CD4-positive, alpha-beta T cell treated with Interferon gamma for 1 hour (primary cell): ENCODE measurements around the gene ZC4H2.
"Not testable (repeated sequence)": the region's sequence is repeated elsewhere in the genome, so short reads cannot be mapped to it uniquely, and the experiment has no call there.

Experiments used
- DNase-seq: peaks from one replicate; pipeline ENCODE4 v3.0.0-alpha.2; 2020

Gene ZC4H2, protein sequence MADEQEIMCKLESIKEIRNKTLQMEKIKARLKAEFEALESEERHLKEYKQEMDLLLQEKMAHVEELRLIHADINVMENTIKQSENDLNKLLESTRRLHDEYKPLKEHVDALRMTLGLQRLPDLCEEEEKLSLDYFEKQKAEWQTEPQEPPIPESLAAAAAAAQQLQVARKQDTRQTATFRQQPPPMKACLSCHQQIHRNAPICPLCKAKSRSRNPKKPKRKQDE

DNA sequence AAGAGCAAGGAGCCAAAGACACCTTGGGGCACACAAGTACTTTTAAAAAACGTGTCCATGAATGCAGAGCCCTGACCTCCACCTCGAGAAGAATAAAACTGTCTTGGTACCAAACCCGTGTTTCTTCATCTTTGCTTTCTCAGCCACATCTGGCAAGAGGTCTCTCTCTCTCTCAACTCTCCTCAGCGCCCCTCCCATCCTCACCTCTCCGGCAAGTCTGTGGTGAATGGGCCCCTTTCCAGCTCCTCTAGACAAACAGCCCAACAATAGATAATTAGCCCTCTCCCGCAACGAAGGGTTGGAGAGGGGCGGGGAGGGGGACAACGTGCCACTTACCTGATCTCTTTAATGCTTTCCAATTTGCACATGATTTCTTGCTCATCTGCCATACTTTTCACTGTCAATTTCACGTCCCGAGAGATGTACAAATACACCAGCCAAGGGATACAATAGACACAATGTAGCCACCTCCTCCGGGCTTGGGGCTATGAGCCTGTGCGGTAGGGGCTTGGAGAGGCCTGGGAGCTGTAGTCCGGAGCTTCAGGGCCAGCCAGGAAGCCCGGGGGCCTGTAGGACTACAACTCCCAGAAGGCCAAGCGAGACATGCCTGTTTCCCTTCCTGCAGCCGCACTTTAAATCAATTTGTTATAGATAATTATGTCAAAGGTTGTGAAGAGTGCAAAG, at the start of gene ZC4H2:
Gene ZC4H2 (minus strand): TSS at position 462 of the 684 bp plus-strand sequence. CDS start 73 bp downstream, at position 389.
- DNase-seq = peak; percentile 74

DNA sequence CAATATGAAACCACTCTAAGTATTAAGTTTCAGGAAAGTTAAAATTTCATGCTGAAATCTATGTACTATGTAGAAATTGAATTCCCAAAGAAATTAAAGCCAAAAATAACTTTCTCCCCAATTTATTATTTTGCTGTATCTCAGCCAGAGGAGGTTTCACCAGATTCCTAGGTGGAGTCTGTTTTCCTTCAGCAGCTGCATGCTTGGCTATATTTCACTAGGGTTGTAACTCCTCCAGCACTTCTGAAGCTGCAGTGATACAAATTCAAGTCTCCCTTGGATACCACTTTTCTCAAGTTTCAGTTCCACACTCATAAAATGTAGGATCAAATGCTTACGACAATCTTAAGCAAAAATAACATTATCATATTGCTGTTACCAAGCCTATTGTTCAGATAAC, 41.2 kb upstream of the ZC4H2 start:
- DNase-seq = no peak

DNA sequence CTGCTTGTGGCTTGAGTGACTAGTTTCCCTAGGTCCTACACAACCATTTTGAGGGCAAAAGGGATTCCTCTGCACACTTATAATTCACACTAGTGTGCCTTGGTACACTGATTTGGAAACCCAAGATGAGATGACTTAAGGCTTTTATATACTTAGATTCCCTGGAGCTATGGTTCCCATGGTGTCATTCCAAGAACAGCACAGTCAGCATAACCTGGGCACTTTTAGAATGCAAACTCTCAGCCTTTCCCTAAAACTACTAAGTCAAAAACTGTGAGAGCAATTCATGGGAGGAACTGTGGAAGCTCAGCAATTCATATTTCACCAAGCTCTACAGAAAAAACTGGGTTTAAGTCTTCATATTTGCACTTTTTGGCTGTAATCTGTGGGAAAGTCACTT, 38.0 kb upstream of the ZC4H2 start:
- DNase-seq = no peak

DNA sequence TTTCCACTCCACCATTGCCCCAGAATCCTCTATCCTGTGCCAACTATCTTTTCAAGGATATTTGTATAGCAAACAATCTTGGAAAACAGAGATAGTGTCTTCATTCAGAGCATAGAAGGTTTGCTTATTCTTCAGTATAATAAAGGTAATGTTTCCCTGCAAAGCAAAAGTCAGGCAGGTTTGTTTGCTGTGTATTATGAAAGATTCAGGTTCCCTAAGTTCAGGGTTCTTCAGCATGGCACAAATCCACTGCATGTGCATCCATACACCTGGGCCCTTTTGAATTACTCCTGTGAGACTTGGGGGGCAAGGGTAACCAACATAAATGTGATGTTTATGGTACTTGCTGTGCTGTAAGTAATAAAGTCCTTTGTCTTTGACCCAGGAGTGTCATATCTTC, 33.2 kb upstream of the ZC4H2 start:
- no peak for DNase-seq

DNA sequence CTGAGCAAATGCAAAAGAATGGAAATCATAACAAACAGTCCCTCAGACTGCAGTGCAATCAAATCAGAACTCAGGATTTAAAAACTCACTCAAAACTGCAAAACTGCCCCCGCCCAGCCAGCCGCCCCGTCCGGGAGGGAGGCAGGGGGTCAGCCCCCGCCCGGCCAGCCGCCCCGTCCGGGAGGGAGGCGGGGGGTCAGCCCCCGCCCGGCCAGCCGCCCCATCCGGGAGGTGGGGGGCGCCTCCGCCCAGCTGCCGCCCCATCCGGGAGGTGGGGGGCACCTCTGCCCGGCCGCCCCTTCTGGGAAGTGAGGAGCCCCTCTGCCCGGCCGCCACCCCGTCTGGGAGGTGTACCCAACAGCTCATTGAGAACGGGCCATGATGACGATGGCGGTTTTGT, 26.0 kb upstream of the ZC4H2 start:
- not testable (repeated sequence) for DNase-seq

DNA sequence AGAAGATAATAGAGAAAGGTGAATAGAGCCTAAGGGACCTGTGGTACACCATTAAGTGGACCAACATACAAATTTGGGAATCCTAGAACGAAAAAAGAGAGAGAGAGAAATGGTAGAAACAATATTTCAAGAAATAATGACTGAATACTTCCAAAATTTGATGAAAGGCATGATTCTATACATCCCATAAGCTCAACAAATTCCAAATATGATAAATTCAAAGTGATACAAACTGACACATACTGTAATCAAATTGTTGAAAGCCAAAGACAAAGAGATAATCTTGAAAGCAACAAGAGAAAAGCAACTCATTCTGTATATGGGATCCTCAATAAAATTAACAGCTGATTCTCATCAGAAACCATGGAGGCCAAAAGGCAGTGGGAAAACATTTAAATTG, 20.6 kb upstream of the ZC4H2 start:
- no peak for DNase-seq

DNA sequence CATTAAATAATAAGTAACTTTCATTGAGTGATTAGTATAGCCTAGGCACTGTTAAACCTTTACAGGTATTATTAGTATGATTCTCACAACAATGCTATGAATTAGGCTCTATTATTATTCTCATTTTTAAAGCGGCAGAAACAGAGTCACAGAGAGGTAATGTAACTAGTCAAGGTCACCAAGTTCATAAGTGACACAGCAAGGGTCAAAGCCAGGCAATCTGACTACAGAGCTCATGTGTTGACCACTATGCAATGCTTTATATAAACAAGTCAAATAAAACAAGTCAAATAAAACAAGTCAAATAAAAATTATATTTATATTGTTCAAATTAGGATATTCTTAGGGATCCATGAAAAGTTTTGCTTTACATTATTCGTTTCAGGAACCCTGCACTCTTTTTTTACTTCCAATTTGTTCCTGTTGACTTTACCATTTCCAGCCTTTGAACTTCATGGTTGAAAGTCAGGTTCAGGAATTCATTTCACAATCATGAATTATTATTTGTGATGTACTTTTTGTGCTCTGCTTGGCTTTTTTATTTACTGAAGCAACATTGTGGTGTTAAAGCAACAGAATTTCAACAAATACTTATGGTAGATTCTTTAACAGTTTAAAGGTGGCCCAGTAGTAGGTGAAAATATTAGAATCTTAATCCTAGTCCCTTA, 18.0 kb upstream of the ZC4H2 start:
- DNase-seq = no peak

DNA sequence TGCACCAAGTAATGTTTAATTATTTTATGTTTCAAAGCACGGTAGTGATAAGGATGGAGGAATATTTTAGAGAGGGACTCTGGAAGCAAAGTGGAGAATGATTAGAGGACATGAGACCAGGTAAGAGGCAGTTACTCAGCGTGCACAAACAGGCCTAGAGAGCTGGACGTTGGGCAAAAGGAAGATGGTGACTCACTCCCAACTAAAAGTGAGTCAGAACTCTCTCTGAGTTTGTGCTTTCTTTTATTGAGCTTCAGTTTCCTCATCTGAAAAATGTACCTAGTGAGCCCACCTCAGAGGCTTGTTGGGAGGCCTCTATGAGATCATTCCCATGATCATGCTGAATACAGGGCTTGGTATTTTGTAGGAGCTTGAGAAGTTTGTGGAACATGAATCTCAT, 1.6 kb upstream of the ZC4H2 start:
- no peak for DNase-seq

DNA sequence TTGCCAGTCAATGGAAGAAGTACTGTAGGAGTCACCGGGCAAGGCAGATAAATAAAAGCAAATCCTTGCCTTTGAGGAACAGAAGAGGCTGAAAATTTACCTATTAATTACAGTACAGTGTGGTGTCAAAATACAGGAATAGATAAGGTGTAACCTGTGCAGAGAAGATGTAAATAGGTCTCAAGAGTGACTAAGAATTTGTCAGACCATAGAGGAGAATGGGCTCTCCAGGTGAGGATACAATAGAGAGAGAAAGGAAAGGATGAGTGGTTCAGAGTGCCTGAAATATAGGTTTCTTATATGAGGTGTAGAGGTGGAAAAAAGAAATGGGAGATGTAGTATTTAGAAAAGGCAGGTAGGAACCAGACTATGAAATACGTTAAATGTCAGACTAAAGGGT, 801 bp upstream of the ZC4H2 start:
- no peak for DNase-seq

DNA sequence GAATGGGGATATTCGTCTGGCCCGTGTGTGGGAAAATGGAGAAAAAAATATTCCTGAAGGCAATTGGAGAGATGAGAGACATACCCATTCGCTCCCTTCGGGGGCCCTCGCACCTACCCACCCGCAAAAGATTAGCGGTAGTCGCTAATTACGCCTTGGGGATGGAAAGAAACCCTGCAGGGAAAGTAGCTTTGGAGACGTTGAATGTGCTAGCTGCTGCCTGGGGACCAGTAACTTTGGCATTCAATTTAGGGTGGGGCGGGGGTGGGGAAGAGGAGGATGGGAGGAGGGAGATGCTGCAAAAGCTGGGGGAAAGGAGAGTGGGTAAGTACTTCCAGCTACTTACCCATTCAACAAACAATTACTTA, 407 bp upstream of the ZC4H2 start:
- no peak for DNase-seq

DNA sequence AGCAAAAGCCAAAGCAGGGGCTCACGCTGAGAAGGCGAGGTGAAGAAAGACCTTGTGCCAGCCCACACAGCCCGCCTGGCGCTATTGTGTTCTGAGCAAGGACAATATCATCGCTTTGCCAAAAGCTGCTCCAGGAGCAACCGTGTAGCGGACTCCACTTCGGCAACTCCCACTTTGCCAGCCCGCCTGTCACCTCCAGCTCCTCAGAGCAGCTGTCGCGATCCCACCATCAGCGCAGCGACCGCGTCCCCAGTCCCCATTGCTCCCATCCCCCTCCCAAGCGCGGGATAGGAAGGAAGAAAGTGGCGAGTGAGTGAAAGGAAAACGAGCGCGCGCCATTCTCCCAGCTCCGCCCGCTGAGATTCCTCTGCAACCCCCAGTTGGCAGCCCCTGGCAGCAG, 759 bp downstream of the ZC4H2 start:
- DNase-seq = peak; percentile 2

DNA sequence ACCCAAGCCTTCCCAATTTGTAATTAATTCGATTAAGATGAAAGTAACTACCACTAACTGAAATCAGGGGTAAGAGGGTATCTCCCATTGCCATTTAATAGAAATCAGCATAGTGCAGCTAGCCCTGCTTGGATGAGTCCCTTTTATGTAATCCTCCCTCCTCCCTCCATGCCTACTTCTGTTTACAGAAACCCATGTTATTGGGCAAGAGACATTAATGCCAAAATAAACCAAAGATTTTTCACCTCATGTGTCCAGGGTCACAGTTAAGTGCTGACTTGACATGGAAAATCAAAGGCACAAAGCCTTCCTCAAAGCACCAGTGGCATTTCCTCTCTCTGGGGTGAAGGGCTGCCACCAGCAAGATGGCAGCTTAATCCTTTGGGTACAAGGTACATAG, 50.8 kb downstream of the ZC4H2 start:
- DNase-seq = no peak

DNA sequence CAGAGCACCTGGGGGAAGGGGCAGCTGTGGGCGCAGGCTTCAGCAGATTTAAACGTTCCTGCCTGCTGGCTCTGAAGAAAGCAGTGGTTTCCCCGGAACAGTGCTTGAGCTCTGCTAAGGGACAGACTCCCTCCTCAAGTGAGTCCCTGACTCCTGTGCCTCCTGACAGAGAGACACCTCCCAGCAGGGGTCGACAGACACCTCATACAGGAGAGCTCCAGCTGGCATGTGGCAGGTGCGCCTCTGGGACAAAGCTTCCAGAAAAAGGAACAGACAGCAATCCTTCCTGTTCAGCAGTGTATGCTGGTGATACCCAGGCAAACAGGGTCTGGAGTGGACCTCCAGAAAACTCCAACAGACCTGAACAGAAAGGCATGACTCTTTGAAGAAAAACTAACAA, 68.1 kb downstream of the ZC4H2 start:
- no peak for DNase-seq

DNA sequence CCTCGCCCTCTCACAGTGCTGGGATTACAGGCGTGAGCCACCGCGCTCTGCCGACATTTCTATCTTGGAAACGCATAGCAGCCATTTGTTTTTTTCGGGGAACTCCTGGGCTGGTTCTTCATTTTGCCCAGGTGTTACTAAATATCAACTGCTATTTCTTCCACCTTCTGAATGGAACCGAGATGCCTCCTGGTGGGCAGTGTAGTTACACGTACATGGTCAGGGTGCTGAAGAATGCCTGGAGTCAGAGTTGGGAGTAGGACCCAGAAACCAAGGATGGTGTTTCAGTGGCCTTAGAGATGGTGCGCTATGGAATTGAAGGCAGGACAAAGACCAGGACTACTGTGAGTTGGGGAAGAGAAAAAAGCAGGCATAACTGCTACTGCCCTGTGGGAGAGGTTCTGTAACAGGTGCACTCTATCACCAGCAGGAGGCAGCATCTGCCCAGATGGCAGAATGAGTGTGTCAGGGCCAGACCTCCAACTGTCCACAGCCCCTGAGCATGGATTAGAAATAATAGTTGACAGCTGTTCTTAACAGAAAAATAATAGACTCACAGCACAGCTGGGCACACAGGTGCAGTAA, 81.7 kb downstream of the ZC4H2 start:
- no peak for DNase-seq

DNA sequence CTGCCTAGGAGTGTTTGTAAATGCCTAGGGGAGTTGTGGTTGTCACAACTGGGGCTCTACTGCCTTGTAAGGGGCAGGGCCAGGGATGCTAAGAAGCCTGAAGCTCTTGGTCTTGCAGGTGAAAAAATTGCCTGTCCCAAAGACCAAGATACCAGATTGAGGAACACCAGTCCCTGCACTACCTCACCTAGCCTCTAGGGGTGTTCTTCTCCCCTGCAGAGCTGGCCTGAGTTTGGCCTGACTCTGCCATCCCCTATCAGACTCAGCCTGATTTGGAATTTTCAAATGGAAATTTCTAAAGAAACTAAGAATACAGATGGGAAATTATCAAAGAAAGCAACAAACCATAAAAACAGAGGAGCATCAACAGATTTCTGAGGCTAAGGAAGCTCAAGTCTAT, 90.4 kb downstream of the ZC4H2 start:
- DNase-seq = no peak

DNA sequence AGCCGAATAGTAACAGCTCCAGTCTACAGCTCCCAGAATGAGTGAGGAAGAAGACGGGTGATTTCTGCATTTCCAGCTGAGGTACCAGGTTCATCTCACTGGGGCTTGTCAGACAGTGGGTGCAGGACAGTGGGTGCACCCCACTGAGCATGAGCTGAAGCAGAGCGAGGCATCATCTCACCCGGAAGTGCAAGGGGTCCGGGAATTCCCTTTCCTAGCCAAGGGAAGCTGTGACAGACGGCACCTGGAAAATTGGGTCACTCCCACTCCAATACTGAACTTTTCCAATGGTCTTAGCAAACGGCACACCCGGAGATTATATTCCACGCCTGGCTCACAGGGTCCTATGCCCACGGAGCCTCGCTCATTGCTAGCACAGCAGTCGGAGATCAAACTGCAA, 97.5 kb downstream of the ZC4H2 start:
- not testable (repeated sequence) for DNase-seq

DNA sequence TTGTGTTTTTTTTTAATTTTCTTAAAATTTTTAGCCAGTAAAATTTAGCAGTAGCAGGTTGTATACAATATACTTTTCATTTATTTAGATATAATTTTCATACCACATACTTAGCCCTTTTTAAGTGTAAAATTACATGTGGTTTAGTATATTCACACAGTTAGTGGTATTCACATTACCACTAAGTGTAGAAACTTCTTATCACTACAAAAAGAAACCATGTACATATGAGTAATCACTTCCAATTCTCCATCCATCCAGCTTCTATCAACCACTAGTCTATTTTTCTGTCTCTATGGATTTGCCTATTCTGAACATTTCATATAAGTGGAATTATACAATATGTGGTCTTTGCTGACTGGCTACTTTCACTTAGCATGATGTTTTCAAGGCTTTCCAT, 109.0 kb downstream of the ZC4H2 start:
- DNase-seq = no peak
